ENCODE data around the gene PCAT7. TPM values are rescaled to one million over a fixed set of nuclear protein-coding genes. Genes with fewer than 3 reads are reported as not detected.

Gene PCAT7
- total RNA-seq, 4 donors from 2014 or later, result 0.34 TPM; not detected in 3

DNA sequence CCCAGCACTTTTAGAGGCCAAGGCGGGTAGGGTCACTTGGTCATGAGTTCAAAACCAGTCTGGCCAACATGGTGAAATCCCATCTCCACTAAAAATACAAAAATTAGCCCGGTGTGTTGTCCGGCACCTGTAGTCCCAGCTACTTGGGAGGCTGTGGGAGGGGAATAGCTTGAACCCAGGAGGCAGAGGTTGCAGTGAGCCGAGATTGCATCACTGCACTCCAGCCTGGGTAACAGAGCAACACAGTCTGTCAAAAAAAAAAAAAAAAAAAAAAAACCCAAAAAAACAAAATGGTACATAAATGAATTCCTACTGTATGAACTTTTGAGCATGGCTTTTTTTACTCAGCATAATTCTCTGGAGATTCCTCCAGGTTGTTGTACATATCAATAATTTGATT lies 37.6 kb upstream of the PCAT7 start:
- TF ChIP-seq, protein P1, sequence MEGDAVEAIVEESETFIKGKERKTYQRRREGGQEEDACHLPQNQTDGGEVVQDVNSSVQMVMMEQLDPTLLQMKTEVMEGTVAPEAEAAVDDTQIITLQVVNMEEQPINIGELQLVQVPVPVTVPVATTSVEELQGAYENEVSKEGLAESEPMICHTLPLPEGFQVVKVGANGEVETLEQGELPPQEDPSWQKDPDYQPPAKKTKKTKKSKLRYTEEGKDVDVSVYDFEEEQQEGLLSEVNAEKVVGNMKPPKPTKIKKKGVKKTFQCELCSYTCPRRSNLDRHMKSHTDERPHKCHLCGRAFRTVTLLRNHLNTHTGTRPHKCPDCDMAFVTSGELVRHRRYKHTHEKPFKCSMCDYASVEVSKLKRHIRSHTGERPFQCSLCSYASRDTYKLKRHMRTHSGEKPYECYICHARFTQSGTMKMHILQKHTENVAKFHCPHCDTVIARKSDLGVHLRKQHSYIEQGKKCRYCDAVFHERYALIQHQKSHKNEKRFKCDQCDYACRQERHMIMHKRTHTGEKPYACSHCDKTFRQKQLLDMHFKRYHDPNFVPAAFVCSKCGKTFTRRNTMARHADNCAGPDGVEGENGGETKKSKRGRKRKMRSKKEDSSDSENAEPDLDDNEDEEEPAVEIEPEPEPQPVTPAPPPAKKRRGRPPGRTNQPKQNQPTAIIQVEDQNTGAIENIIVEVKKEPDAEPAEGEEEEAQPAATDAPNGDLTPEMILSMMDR (IDR thresholded peaks at IDR 0.05), result no peak
- TF ChIP-seq POLR2A (IDR thresholded peaks at IDR 0.05), result no peak
- intact Hi-C loops (cut with DNase I; ENCODE audit: low total_unique reads), result no loop called here
- 93 to 97% methylated on average over 4 of the region's 4 CpGs for WGBS, 2 donors
- H3K4me3 ChIP-seq (ENCODE audit: low read depth, poor library complexity, severe bottlenecking), result no peak overlapping the region
- DNase-seq (ENCODE audit: low spot score in 2 of 2), result no peak

DNA sequence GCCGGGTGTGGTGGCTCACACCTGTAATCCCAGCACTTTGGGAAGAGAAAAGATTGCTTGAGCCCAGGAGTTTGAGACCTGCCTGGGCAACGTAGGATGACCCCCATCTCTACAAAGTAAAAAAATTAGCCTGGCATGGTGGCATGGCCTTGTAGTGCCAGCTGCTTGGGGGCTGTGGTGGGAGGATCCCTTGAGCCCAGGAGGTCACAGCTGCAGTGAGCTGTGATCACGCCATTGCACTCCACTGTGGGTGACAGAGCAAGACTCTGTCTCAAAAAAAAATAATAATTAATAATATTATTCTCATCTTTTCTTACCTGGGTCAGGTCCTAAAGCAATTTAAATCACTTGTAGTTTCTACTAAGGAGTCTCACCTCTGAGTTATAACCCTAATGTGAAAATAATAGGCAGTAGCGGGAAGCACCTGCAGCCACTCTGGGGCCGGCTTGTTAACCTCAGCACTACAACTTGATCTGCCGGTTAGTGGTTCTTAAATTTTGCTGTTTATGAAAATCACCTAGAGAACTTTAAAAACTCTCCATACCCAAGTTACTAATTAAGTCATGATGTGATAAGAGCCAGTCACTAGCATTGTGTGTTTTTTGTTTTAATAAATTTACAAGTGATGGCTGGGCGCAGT lies 29.4 kb upstream of the PCAT7 start:
- DNase-seq (ENCODE audit: low spot score in 2 of 2), result no peak
- 89 to 91% methylated on average over 7 of the region's 7 CpGs for WGBS, 2 donors
- intact Hi-C loops (cut with DNase I; ENCODE audit: low total_unique reads), result no loop called here
- H3K4me3 ChIP-seq (ENCODE audit: low read depth, poor library complexity, severe bottlenecking), result no peak overlapping the region
- TF ChIP-seq POLR2A (IDR thresholded peaks at IDR 0.05), result no peak
- TF ChIP-seq, protein P1 (IDR thresholded peaks at IDR 0.05), result no peak

DNA sequence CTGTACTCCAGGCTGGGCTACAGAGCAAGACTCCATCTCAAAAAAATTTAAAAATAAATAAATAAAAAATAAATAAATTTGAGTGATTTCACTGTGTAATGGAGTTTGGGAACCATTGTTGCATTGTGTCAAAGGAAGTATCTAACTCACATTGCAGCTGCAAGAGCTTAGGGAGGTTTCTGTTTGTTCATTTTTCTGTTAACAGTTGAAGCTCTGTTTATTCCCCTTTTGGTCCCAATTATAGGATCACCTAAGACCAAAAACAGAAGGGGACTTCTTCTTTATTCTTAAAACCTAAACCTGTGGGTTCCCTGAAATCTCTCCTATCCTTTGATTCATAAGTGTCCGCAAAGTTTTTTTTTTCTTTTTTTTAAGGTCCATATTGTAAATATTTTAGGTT lies 28.6 kb upstream of the PCAT7 start:
- no peak overlapping the region for H3K4me3 ChIP-seq (ENCODE audit: low read depth, poor library complexity, severe bottlenecking)
- intact Hi-C loops (cut with DNase I; ENCODE audit: low total_unique reads), result no loop called here
- TF ChIP-seq, protein P1 (IDR thresholded peaks at IDR 0.05), result no peak
- no peak for TF ChIP-seq POLR2A (IDR thresholded peaks at IDR 0.05)
- DNase-seq (ENCODE audit: low spot score in 2 of 2), result no peak
- 98 to 100% methylated on average over 1 of the region's 1 CpG for WGBS, 2 donors

DNA sequence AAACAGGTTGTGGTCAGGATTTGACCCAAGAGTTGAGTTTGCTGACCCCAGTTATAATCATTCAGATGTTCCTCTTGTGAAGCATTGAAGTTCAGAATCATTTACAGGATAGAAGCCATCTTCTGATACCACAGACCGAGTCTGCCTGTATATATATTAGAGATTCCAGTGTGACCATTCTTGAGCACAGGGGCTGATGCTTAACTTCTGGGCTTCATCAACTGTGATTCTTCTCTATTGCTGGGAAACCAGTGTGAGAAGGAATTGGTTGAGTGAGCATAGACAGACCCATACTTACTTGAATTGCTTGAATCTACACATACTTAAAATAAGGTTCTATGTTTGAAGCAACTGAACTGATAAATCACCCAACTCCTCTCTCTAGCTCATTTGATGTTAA lies 27.9 kb upstream of the PCAT7 start:
- no peak for TF ChIP-seq POLR2A (IDR thresholded peaks at IDR 0.05)
- TF ChIP-seq, protein P1 (IDR thresholded peaks at IDR 0.05), result no peak
- intact Hi-C loops (cut with DNase I; ENCODE audit: low total_unique reads), result no loop called here
- WGBS, 2 donors, result 71 to 87% methylated on average over 1 of the region's 1 CpG
- H3K4me3 ChIP-seq (ENCODE audit: low read depth, poor library complexity, severe bottlenecking), result no peak overlapping the region
- DNase-seq (ENCODE audit: low spot score in 2 of 2), result no peak

DNA sequence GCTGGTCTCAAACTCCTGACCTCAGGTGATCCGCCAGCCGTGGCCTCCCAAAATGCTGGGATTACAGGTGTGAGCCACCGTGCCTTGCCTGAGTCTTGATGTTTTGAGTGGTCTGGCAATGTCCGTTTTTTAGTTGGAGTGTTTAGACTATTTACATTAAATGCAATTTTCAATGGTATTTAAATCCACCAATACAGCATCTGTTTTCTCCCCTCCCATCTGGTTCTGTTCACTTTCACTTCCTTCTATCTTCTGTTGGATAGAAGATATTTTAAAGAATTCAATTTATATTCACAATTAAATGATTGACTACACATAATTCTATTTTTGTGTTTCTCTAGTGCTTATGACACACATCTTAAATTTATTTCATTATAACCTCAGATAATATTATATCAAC lies 26.0 kb upstream of the PCAT7 start:
- H3K4me3 ChIP-seq (ENCODE audit: low read depth, poor library complexity, severe bottlenecking), result no peak overlapping the region
- TF ChIP-seq, protein P1 (IDR thresholded peaks at IDR 0.05), result no peak
- no peak for TF ChIP-seq POLR2A (IDR thresholded peaks at IDR 0.05)
- WGBS, 2 donors, result 87 to 91% methylated on average over 4 of the region's 4 CpGs
- no peak for DNase-seq (ENCODE audit: low spot score in 2 of 2)
- intact Hi-C loops (cut with DNase I; ENCODE audit: low total_unique reads), result no loop called here

DNA sequence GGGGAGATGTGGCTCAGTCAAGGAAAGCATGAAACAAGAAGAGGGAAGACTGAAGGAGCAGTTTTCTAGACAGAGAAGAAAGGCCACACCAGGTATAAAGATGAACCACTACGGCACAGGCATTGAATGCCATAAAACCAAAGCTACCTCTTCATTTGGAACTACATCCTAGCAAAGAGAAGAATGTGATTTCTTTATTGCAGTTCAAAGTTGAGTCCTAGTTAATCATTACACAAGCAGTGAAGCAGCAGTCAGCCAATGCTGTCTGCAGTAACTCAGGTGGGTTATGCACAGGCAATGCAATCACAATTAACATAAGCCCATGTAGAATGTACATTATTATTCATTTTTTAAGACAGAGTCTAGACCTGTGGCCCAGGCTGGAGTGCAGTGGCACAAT lies 21.7 kb upstream of the PCAT7 start:
- H3K4me3 ChIP-seq (ENCODE audit: low read depth, poor library complexity, severe bottlenecking), result no peak overlapping the region
- intact Hi-C loops (cut with DNase I; ENCODE audit: low total_unique reads), result no loop called here
- no peak for TF ChIP-seq POLR2A (IDR thresholded peaks at IDR 0.05)
- TF ChIP-seq, protein P1 (IDR thresholded peaks at IDR 0.05), result no peak
- WGBS, 2 donors, result 85 to 90% methylated on average over 1 of the region's 1 CpG
- DNase-seq (ENCODE audit: low spot score in 2 of 2), result no peak
